GM12874 (cell line): ENCODE results near the gene MCUR1.

Experiments used
- CTCF ChIP-seq: IDR thresholded peaks from 2 replicates; pipeline ENCODE4 v1.5.1; 2011; ENCODE audit warnings: low read depth, mild to moderate bottlenecking, control low read depth, low read length, moderate library complexity; ENCODE audit not compliant: insufficient read depth

The MCUR1 gene

GRCh38 chr6:13765570-13765969 lies 48.8 kb downstream of the MCUR1 start:
- TF ChIP-seq CTCF, result no peak

- no peak for TF ChIP-seq CTCF
Observed at GRCh38 chr6:13764996-13765395, 49.4 kb downstream of the MCUR1 start.

GRCh38 chr6:13763740-13764381 lies 50.5 kb downstream of the MCUR1 start:
- TF ChIP-seq CTCF, result no peak

- TF ChIP-seq CTCF, result no peak
Observed at GRCh38 chr6:13762611-13763441, 51.5 kb downstream of the MCUR1 start.

- TF ChIP-seq CTCF, result no peak
Observed at GRCh38 chr6:13761361-13762036, 52.9 kb downstream of the MCUR1 start.

- TF ChIP-seq CTCF, result no peak
Observed at GRCh38 chr6:13760307-13761304, 53.8 kb downstream of the MCUR1 start.
